WTC11 (cell line): ENCODE data around the gene SMIM13. TPM values are rescaled to one million over a fixed set of nuclear protein-coding genes. Genes with fewer than 3 reads are reported as not detected.

Experiments used
- ATAC-seq: fragments of 200-7000 bp; cut with Tn5 transposase; 2 replicates; pipeline ENCODE4 v1.10.0; 2021; ENCODE audit warnings: mild to moderate bottlenecking, moderate library complexity
- CTCF ChIA-PET: fragments of 300-600 bp; sonication (Branson Sonifier 250); formaldehyde crosslinking; loops from one replicate; lab custom pipeline; 2021; ENCODE audit warnings: antibody characterized with exemption; lab: Charles Lee
- POLR2A ChIA-PET: fragments of 350-600 bp; sonication (Branson Sonifier 250); formaldehyde crosslinking; loops from one replicate; lab custom pipeline; 2021; ENCODE audit warnings: antibody characterized with exemption; lab: Charles Lee
- DNase-seq: peaks from one replicate; pipeline ENCODE4 v3.0.0; 2021; ENCODE audit warnings: low spot score
- H3K27ac Mint-ChIP-seq: 2 replicates; pipeline ENCODE4 v1.8.0; 2021; ENCODE audit warnings: mixed read lengths
- H3K27me3 Mint-ChIP-seq: 2 replicates; pipeline ENCODE4 v1.8.0; 2021; ENCODE audit warnings: low read depth, mild to moderate bottlenecking, moderate library complexity, mixed read lengths
- H3K36me3 Mint-ChIP-seq: 2 replicates; pipeline ENCODE4 v1.8.0; 2021; ENCODE audit warnings: mixed read lengths
- H3K4me1 Mint-ChIP-seq: 2 replicates; pipeline ENCODE4 v1.8.0; 2022; ENCODE audit warnings: mixed read lengths
- H3K4me3 Mint-ChIP-seq: 2 replicates; pipeline ENCODE4 v1.8.0; 2021; ENCODE audit warnings: mild to moderate bottlenecking, moderate library complexity, mixed read lengths
- H3K9me3 Mint-ChIP-seq: 2 replicates; pipeline ENCODE4 v1.8.0; 2021; ENCODE audit warnings: mixed read lengths
- ARID4B ChIP-seq: sonication (generic); formaldehyde crosslinking; IDR thresholded peaks from 2 replicates; pipeline ENCODE4 v1.8.0; 2023; ENCODE audit warnings: missing genetic modification reagents, mild to moderate bottlenecking, borderline replicate concordance
- ATF3 ChIP-seq: sonication (generic); formaldehyde crosslinking; conservative IDR thresholded peaks from 2 replicates; pipeline ENCODE4 v1.8.1; 2022; ENCODE audit warnings: mild to moderate bottlenecking, missing genetic modification reagents
- CDX4 ChIP-seq: fragments of 250-450 bp; sonication (Bioruptor Pico); IDR thresholded peaks from 2 replicates; pipeline ENCODE4 v1.9.0; 2021; ENCODE audit warnings: moderate library complexity, mild to moderate bottlenecking, inconsistent platforms, borderline replicate concordance
- E2F5 ChIP-seq: sonication (generic); formaldehyde crosslinking; IDR thresholded peaks from 2 replicates; pipeline ENCODE4 v1.8.1; 2022; ENCODE audit warnings: mild to moderate bottlenecking, moderate library complexity, missing genetic modification reagents
- ELF4 ChIP-seq: sonication (generic); formaldehyde crosslinking; IDR thresholded peaks from 2 replicates; pipeline ENCODE4 v1.8.1; 2022; ENCODE audit warnings: low read depth, mild to moderate bottlenecking, moderate library complexity, missing genetic modification reagents
- EMX1 ChIP-seq: fragments of 250-450 bp; sonication (Bioruptor Pico); IDR thresholded peaks from 2 replicates; pipeline ENCODE4 v1.8.0; 2021; ENCODE audit warnings: mild to moderate bottlenecking
- ESRRA ChIP-seq: sonication (generic); formaldehyde crosslinking; IDR thresholded peaks from 2 replicates; pipeline ENCODE4 v1.8.1; 2022; ENCODE audit warnings: mild to moderate bottlenecking, missing genetic modification reagents, borderline replicate concordance
- GRHL2 ChIP-seq: fragments of 250-450 bp; sonication (Bioruptor Pico); IDR thresholded peaks from 2 replicates; pipeline ENCODE4 v1.8.0; 2022; ENCODE audit warnings: mild to moderate bottlenecking, moderate library complexity; ENCODE audit not compliant: insufficient replicate concordance, severe bottlenecking
- IRF1 ChIP-seq: sonication (generic); formaldehyde crosslinking; IDR thresholded peaks from 2 replicates; pipeline ENCODE4 v1.8.0; 2023; ENCODE audit warnings: missing genetic modification reagents
- PREB ChIP-seq: sonication (generic); formaldehyde crosslinking; IDR thresholded peaks from 2 replicates; pipeline ENCODE4 v1.8.1; 2022; ENCODE audit warnings: mild to moderate bottlenecking, missing genetic modification reagents, moderate library complexity, borderline replicate concordance
- TEAD1 ChIP-seq: sonication (generic); formaldehyde crosslinking; IDR thresholded peaks from 2 replicates; pipeline ENCODE4 v1.8.0; 2022; ENCODE audit warnings: mild to moderate bottlenecking, missing genetic modification reagents
- ZMAT4 ChIP-seq: fragments of 250-450 bp; sonication (Bioruptor Pico); IDR thresholded peaks from 2 replicates; pipeline ENCODE4 v1.9.0; 2021; ENCODE audit warnings: mild to moderate bottlenecking
- ZNF219 ChIP-seq: sonication (generic); formaldehyde crosslinking; IDR thresholded peaks from 2 replicates; pipeline ENCODE4 v1.8.0; 2023; ENCODE audit warnings: missing genetic modification reagents, mild to moderate bottlenecking, borderline replicate concordance
- ZNF281 ChIP-seq: sonication (generic); formaldehyde crosslinking; IDR thresholded peaks from 2 replicates; pipeline ENCODE4 v1.8.0; 2023; ENCODE audit warnings: mild to moderate bottlenecking, missing genetic modification reagents
- ZNF396 ChIP-seq: fragments of 250-450 bp; sonication (Bioruptor Pico); IDR thresholded peaks from 2 replicates; pipeline ENCODE4 v1.8.0; 2021; ENCODE audit warnings: mild to moderate bottlenecking, moderate library complexity, borderline replicate concordance
- ZNF512 ChIP-seq: sonication (generic); formaldehyde crosslinking; IDR thresholded peaks from 2 replicates; pipeline ENCODE4 v1.8.1; 2022; ENCODE audit warnings: missing genetic modification reagents, borderline replicate concordance
- ZSCAN18 ChIP-seq: fragments of 250-450 bp; sonication (Bioruptor Pico); IDR thresholded peaks from 2 replicates; pipeline ENCODE4 v2.1.2; 2022; ENCODE audit warnings: mild to moderate bottlenecking, moderate library complexity
- total RNA-seq: library from RNA; stranded (reverse); gene quantifications from 3 replicates; pipeline ENCODE4 v1.2.3, GENCODE V29; 2021

Gene SMIM13
- total RNA-seq, 1 experiment from 2014 or later = 9.7 TPM

- peaks cover 27% of the 10 kb centered on the region for H3K4me1 Mint-ChIP-seq
- ATAC-seq (0 out of 2 replicates have a peak, but pooled peaks have one; percentile 23), DNase-seq (no peak)
- peaks cover 22% of the 10 kb centered on the region for H3K36me3 Mint-ChIP-seq
- ChIA-PET POLR2A (interaction anchor here (0.6 to 0.7 kb wide), 2 partner anchors 37 to 177 kb away, joined by 3 to 5 read pairs; partner anchors contain the start of gene SMIM13), CTCF (interaction anchor here (1.0 to 1.1 kb wide), 2 partner anchors 37 to 366 kb away, joined by 3 read pairs; partner anchors contain the start of gene SMIM13)
- no peak overlapping the region; the same call in 1 of the 2 replicates for H3K27ac Mint-ChIP-seq
- H3K27me3 Mint-ChIP-seq = no peaks in the 10 kb centered on the region
- 0 out of 2 replicates have a peak, but pooled peaks cover 5% of the 10 kb centered on the region for H3K9me3 Mint-ChIP-seq
- H3K4me3 Mint-ChIP-seq = no peak overlapping the region
- TF ChIP-seq E2F5 (CRISPR knock-in tag) (no peak), ELF4 (CRISPR knock-in tag) (no peak), GRHL2 (CRISPR knock-in tag) (no peak), ZNF281 (no peak), EMX1 (CRISPR knock-in tag) (no peak), ATF3 (no peak), IRF1 (no peak), CDX4 (CRISPR knock-in tag) (no peak), PREB (CRISPR knock-in tag) (no peak), ZNF396 (CRISPR knock-in tag) (no peak), ZNF512 (CRISPR knock-in tag) (no peak), ARID4B (no peak), ZSCAN18 (CRISPR knock-in tag) (no peak), ESRRA (no peak), TEAD1 (CRISPR knock-in tag) (no peak), ZNF219 (CRISPR knock-in tag) (no peak), ZMAT4 (no peak)
Measured at GRCh38 chr6:11130605-11131004, 37.0 kb downstream of the SMIM13 start.
